ENCODE measurements around the gene GPR21. TPM values are rescaled to one million over a fixed set of nuclear protein-coding genes. Genes with fewer than 3 reads are reported as not detected.

Gene GPR21
- total and polyA plus RNA-seq, 2 donors (not counting 3 experiments of a cell fraction or from before 2014, with no cell fraction given), result 0.36 to 2.7 TPM

DNA sequence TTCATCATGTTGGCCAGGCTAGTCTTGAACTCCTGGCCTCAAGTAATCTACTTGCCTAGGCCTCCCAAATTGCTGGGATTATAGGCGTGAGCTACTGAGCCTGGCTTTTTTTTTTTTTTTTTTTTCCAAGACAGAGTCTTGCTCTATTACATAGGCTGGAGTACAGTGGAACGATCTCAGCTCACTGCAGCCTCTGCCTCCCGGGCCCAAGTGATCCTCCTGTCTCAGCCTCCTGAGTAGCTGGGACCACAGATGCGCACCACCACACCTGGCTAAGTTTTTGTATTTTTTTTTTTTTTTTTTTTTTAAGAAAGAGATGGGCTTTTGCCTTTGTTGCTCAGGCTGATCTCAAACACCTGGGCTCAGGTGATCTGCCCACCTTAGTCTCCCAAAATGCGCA lies 26.2 kb upstream of the GPR21 start:
- intact Hi-C loops (cut with micrococcal nuclease), result no loop called here
- Histone ChIP-seq H3K79me2 (ENCODE audit: control insufficient read depth, insufficient read depth, low read length) (no peaks in the 10 kb centered on the region), H3K4me1 (ENCODE audit: control insufficient read depth, extremely low read depth, insufficient read depth, low read length) (peaks cover 16% of the 10 kb centered on the region), H3K27me3 (ENCODE audit: control insufficient read depth in 2 of 2, insufficient read depth in 2 of 2, low read length in 2 of 2) (no peaks in the 10 kb centered on the region), H3K4me2 (ENCODE audit: insufficient read depth, low read length) (no peak overlapping the region), H3K27ac (ENCODE audit: insufficient read depth, low read depth, low read length) (no peak overlapping the region), H3K9me3 (replicated peaks; ENCODE audit: control insufficient read depth, insufficient read depth, low read length) (no peaks in the 10 kb centered on the region), H3K9me1 (replicated peaks; ENCODE audit: control insufficient read depth, extremely low read depth, insufficient read depth, low read length) (no peaks in the 10 kb centered on the region), H4K20me1 (replicated peaks; ENCODE audit: control insufficient read depth, extremely low read depth, insufficient read depth, low read length) (no peaks in the 10 kb centered on the region), H3K9ac (replicated peaks; ENCODE audit: extremely low read depth, insufficient read depth, low read length) (no peak overlapping the region), H3K4me3 (replicated peaks in 1 of 3; ENCODE audit: insufficient read depth in 1 of 3, low read depth in 1 of 3, low read length in 3 of 3) (no peak overlapping the region), H3K36me3 (ENCODE audit: control insufficient read depth in 2 of 2, extremely low read depth in 1 of 2, insufficient read depth in 2 of 2, low read length in 2 of 2) (peaks cover 3 to 6% of the 10 kb centered on the region in 2 experiments), H2AFZ (ENCODE audit: low read depth, low read length) (no peak overlapping the region)
- BruUV-seq (replicated peaks), result no TSS peak
- TF ChIP-seq POLR2AphosphoS5 (IDR thresholded peaks at IDR 0.05; ENCODE audit: insufficient read depth, low read depth, low read length) (no peak), MYC (IDR thresholded peaks at IDR 0.05; ENCODE audit: low read depth, low read length) (no peak)
- no peak for DNase-seq (ENCODE audit: low read depth, low spot score)
- FAIRE-seq, result no peak
- POLR2A ChIA-PET, result no interaction called here
- CTCF ChIA-PET, result interaction anchor here (2.1 kb wide), 1 partner anchor 22 kb away, joined by 6 read pairs; no protein-coding TSS in a partner anchor
- dilution Hi-C loops (cut with MboI; ENCODE audit: extremely low pct_ligation_motif_present, low sequenced_read_pairs), result no loop called here

DNA sequence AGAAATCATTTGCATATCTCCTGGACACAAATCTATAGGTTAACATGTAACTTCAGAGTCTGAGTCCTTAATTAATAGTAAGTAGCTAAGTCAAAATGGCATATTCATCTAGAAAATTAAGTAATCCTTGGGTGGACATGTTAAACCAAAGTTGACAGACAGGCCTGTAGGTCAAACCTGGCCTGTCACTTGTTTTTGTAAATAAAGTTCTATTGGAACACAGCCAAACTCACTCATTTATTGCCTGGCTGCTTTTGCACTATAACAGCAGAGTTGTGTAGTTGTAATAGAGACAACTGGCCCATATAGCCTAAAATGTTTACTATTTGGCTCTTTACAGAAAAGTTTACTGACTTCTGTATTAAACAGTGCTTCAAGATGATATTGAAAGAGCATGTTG lies 24.6 kb upstream of the GPR21 start:
- CTCF ChIA-PET, result interaction anchor here (1.1 to 2.1 kb wide), 3 partner anchors 18 to 341 kb away, joined by 4 to 6 read pairs (median 4); no protein-coding TSS in a partner anchor
- dilution Hi-C loops (cut with MboI; ENCODE audit: extremely low pct_ligation_motif_present, low sequenced_read_pairs), result no loop called here
- Histone ChIP-seq H3K9ac (replicated peaks; ENCODE audit: extremely low read depth, insufficient read depth, low read length) (no peak overlapping the region), H3K4me3 (replicated peaks in 1 of 3; ENCODE audit: insufficient read depth in 1 of 3, low read depth in 1 of 3, low read length in 3 of 3) (no peak overlapping the region), H3K4me2 (ENCODE audit: insufficient read depth, low read length) (no peak overlapping the region), H3K9me3 (replicated peaks; ENCODE audit: control insufficient read depth, insufficient read depth, low read length) (no peaks in the 10 kb centered on the region), H3K79me2 (ENCODE audit: control insufficient read depth, insufficient read depth, low read length) (no peaks in the 10 kb centered on the region), H4K20me1 (replicated peaks; ENCODE audit: control insufficient read depth, extremely low read depth, insufficient read depth, low read length) (no peaks in the 10 kb centered on the region), H3K9me1 (replicated peaks; ENCODE audit: control insufficient read depth, extremely low read depth, insufficient read depth, low read length) (no peaks in the 10 kb centered on the region), H3K4me1 (ENCODE audit: control insufficient read depth, extremely low read depth, insufficient read depth, low read length) (peaks cover 2% of the 10 kb centered on the region), H2AFZ (ENCODE audit: low read depth, low read length) (no peak overlapping the region), H3K27ac (ENCODE audit: insufficient read depth, low read depth, low read length) (no peak overlapping the region), H3K36me3 (ENCODE audit: control insufficient read depth in 2 of 2, extremely low read depth in 1 of 2, insufficient read depth in 2 of 2, low read length in 2 of 2) (peaks cover 3 to 6% of the 10 kb centered on the region in 2 experiments), H3K27me3 (ENCODE audit: control insufficient read depth in 2 of 2, insufficient read depth in 2 of 2, low read length in 2 of 2) (no peaks in the 10 kb centered on the region)
- no peak for FAIRE-seq
- POLR2A ChIA-PET, result interaction anchor here (0.6 to 0.7 kb wide), 2 partner anchors 143 to 691 kb away, joined by 4 read pairs; no protein-coding TSS in a partner anchor
- BruUV-seq (replicated peaks), result no TSS peak
- DNase-seq (ENCODE audit: low read depth, low spot score), result no peak
- TF ChIP-seq, protein P1, sequence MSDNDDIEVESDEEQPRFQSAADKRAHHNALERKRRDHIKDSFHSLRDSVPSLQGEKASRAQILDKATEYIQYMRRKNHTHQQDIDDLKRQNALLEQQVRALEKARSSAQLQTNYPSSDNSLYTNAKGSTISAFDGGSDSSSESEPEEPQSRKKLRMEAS (IDR thresholded peaks at IDR 0.05; ENCODE audit: insufficient read depth, insufficient read length), result no peak
- TF ChIP-seq GATA2 (IDR thresholded peaks at IDR 0.05; ENCODE audit: insufficient read depth, insufficient read length, low read depth, low read length) (no peak), JUN (IDR thresholded peaks at IDR 0.05; ENCODE audit: borderline replicate concordance, insufficient read depth, insufficient read length, low read depth) (no peak), POLR2AphosphoS5 (IDR thresholded peaks at IDR 0.05; ENCODE audit: insufficient read depth, low read depth, low read length) (no peak), FOS (IDR thresholded peaks at IDR 0.05; ENCODE audit: borderline replicate concordance, insufficient read depth, low read length) (no peak), EZH2 (IDR thresholded peaks at IDR 0.05; ENCODE audit: borderline replicate concordance, low read depth, low read length, severe bottlenecking) (no peak), MYC (IDR thresholded peaks at IDR 0.05; ENCODE audit: low read depth, low read length) (no peak), POLR2A (IDR thresholded peaks at IDR 0.05; ENCODE audit: low read depth, low read length) (no peak)
- TF ChIP-seq, protein P2, sequence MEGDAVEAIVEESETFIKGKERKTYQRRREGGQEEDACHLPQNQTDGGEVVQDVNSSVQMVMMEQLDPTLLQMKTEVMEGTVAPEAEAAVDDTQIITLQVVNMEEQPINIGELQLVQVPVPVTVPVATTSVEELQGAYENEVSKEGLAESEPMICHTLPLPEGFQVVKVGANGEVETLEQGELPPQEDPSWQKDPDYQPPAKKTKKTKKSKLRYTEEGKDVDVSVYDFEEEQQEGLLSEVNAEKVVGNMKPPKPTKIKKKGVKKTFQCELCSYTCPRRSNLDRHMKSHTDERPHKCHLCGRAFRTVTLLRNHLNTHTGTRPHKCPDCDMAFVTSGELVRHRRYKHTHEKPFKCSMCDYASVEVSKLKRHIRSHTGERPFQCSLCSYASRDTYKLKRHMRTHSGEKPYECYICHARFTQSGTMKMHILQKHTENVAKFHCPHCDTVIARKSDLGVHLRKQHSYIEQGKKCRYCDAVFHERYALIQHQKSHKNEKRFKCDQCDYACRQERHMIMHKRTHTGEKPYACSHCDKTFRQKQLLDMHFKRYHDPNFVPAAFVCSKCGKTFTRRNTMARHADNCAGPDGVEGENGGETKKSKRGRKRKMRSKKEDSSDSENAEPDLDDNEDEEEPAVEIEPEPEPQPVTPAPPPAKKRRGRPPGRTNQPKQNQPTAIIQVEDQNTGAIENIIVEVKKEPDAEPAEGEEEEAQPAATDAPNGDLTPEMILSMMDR (IDR thresholded peaks at IDR 0.05; ENCODE audit: extremely low read depth in 1 of 2, insufficient read depth in 1 of 2, low read depth in 1 of 2, low read length in 2 of 2), result no peak
- intact Hi-C loops (cut with micrococcal nuclease), result no loop called here

Measured in endothelial cell of umbilical vein (primary cell).